Nephron progenitor cell (in vitro differentiated cells): ENCODE data around the gene MLC1.

ENCODE experiments used
- DNase-seq: peaks from one replicate; pipeline ENCODE4 v3.0.0; 2021
- H3K27ac Mint-ChIP-seq: 2 replicates; pipeline ENCODE4 v1.8.0; 2021; ENCODE audit warnings: mild to moderate bottlenecking, moderate library complexity, mixed read lengths
- H3K27me3 Mint-ChIP-seq: 2 replicates; pipeline ENCODE4 v1.8.0; 2021; ENCODE audit warnings: mild to moderate bottlenecking, low read depth, mixed read lengths; ENCODE audit not compliant: poor library complexity
- H3K36me3 Mint-ChIP-seq: 2 replicates; pipeline ENCODE4 v1.8.0; 2021; ENCODE audit warnings: low read depth, mixed read lengths
- H3K4me1 Mint-ChIP-seq: 2 replicates; pipeline ENCODE4 v1.8.0; 2021; ENCODE audit warnings: mixed read lengths
- H3K4me3 Mint-ChIP-seq: 2 replicates; pipeline ENCODE4 v1.8.0; 2021; ENCODE audit warnings: mild to moderate bottlenecking, moderate library complexity, mixed read lengths
- H3K9me3 Mint-ChIP-seq: 2 replicates; pipeline ENCODE4 v1.8.0; 2021; ENCODE audit warnings: mild to moderate bottlenecking, moderate library complexity, mixed read lengths
- CTCF ChIP-seq: fragments of 200-600 bp; sonication (generic); IDR thresholded peaks from 2 replicates; pipeline ENCODE4 v1.5.0; 2021; ENCODE audit warnings: antibody characterized with exemption

Gene MLC1

GRCh38 chr22:50051930-50052329 lies 33.3 kb downstream of the MLC1 start:
- Mint-ChIP-seq H3K4me1 (peaks cover 34% of the 10 kb centered on the region), H3K36me3 (peaks cover 10% of the 10 kb centered on the region), H3K4me3 (no peak overlapping the region), H3K27me3 (peaks cover 23% of the 10 kb centered on the region), H3K9me3 (peaks cover 32% of the 10 kb centered on the region), H3K27ac (no peak overlapping the region)
- TF ChIP-seq CTCF: no peak
- no peak for DNase-seq

- H3K9me3 Mint-ChIP-seq: peaks cover 32% of the 10 kb centered on the region
- no peak for TF ChIP-seq CTCF
- H3K27me3 Mint-ChIP-seq: peaks cover 22% of the 10 kb centered on the region
- no peak for DNase-seq
- H3K4me1 Mint-ChIP-seq: peaks cover 15% of the 10 kb centered on the region
- peaks cover 10% of the 10 kb centered on the region for H3K36me3 Mint-ChIP-seq
- H3K27ac Mint-ChIP-seq: no peak overlapping the region
- H3K4me3 Mint-ChIP-seq: no peak overlapping the region
Measured at GRCh38 chr22:50049299-50050195, 35.7 kb downstream of the MLC1 start.

- no peak for DNase-seq
- H3K4me1 Mint-ChIP-seq: peaks cover 15% of the 10 kb centered on the region
- no peak for TF ChIP-seq CTCF
- no peak overlapping the region for H3K27ac Mint-ChIP-seq
- H3K27me3 Mint-ChIP-seq: peaks cover 18% of the 10 kb centered on the region
- H3K4me3 Mint-ChIP-seq: no peak overlapping the region
- H3K9me3 Mint-ChIP-seq: peaks cover 29% of the 10 kb centered on the region
- H3K36me3 Mint-ChIP-seq: peaks cover 6% of the 10 kb centered on the region
Measured at GRCh38 chr22:50048836-50049235, 36.4 kb downstream of the MLC1 start.

GRCh38 chr22:50048061-50048765 lies 37.0 kb downstream of the MLC1 start:
- TF ChIP-seq CTCF: no peak
- Mint-ChIP-seq H3K4me3 (no peak overlapping the region), H3K27me3 (peaks cover 20% of the 10 kb centered on the region), H3K9me3 (peaks cover 29% of the 10 kb centered on the region), H3K27ac (no peak overlapping the region), H3K36me3 (peaks cover 5% of the 10 kb centered on the region), H3K4me1 (peaks cover 19% of the 10 kb centered on the region)
- no peak for DNase-seq

GRCh38 chr22:50047346-50047745 lies 37.9 kb downstream of the MLC1 start:
- Mint-ChIP-seq H3K4me3 (no peak overlapping the region), H3K36me3 (peaks cover 9% of the 10 kb centered on the region), H3K27me3 (peaks cover 26% of the 10 kb centered on the region), H3K27ac (no peak overlapping the region), H3K9me3 (peaks cover 29% of the 10 kb centered on the region), H3K4me1 (peaks cover 19% of the 10 kb centered on the region)
- TF ChIP-seq CTCF: no peak
- no peak for DNase-seq
